K562 (cell line): ENCODE measurements around the gene PHKG1. TPM values are rescaled to one million over a fixed set of nuclear protein-coding genes. Genes with fewer than 3 reads are reported as not detected.

Experiments
- BRD9 ChIP-seq: fragments of 450-650 bp; IDR thresholded peaks from 2 replicates; pipeline ENCODE4 v1.6.1; 2018; ENCODE audit warnings: low read depth; ENCODE audit not compliant: partially characterized antibody
- CBX3 ChIP-seq, 2 experiments: IDR thresholded peaks; 1 replicate in 1 of 2; 2 replicates in 1 of 2; pipeline ENCODE4 v1.6.1; 2012; ENCODE audit warnings: inconsistent platforms in 2 of 2, low read length in 2 of 2, borderline replicate concordance in 1 of 2, control low read depth in 1 of 2
- CREB3L1 ChIP-seq: fragments of 450-650 bp; IDR thresholded peaks from 2 replicates; pipeline ENCODE4 v1.6.1; 2014; ENCODE audit warnings: low read depth, mild to moderate bottlenecking, moderate library complexity, borderline replicate concordance
- ESRRB ChIP-seq: fragments of 250-450 bp; sonication (Bioruptor Pico); IDR thresholded peaks from 2 replicates; pipeline ENCODE4 v1.5.0; 2020; ENCODE audit warnings: mild to moderate bottlenecking, moderate library complexity, borderline replicate concordance
- FOXK2 ChIP-seq, 2 experiments: fragments of 450-650 bp; IDR thresholded peaks in 1 of 2; conservative IDR thresholded peaks in 1 of 2; 2 replicates each; pipeline ENCODE4 v1.6.1; 2016; ENCODE audit warnings: low read depth in 2 of 2, mild to moderate bottlenecking in 1 of 2
- HNRNPLL ChIP-seq: fragments of 200-400 bp; formaldehyde crosslinking; IDR thresholded peaks from 2 replicates; pipeline ENCODE4 v1.6.1; 2017; ENCODE audit warnings: low read length, low read depth, mild to moderate bottlenecking; ENCODE audit not compliant: poor library complexity, severe bottlenecking
- KDM4B ChIP-seq, 2 experiments: fragments of 450-650 bp in 1 of 2; sonication (generic) in 1 of 2; IDR thresholded peaks; 2 replicates each; pipeline ENCODE4 v1.6.1; 2016 to 2017; ENCODE audit warnings: borderline replicate concordance in 2 of 2, antibody characterized with exemption in 1 of 2, low read depth in 1 of 2, mild to moderate bottlenecking in 1 of 2
- MBD2 ChIP-seq: sonication (generic); IDR thresholded peaks from 2 replicates; pipeline ENCODE4 v1.6.1; 2016; ENCODE audit warnings: low read depth, borderline replicate concordance
- MTA3 ChIP-seq: fragments of 450-650 bp; formaldehyde crosslinking; IDR thresholded peaks from 2 replicates; pipeline ENCODE4 v1.6.1; 2017; ENCODE audit warnings: mild to moderate bottlenecking, borderline replicate concordance
- NFRKB ChIP-seq: fragments of 450-650 bp; IDR thresholded peaks from 2 replicates; pipeline ENCODE4 v1.6.1; 2016; ENCODE audit warnings: low read depth
- NR2C1 ChIP-seq, 2 experiments: fragments of 450-650 bp; IDR thresholded peaks; 2 replicates each; pipeline ENCODE4 v1.6.1; 2017; ENCODE audit warnings: mild to moderate bottlenecking in 2 of 2, antibody characterized with exemption in 1 of 2, inconsistent platforms in 1 of 2, missing compliant biosample characterization in 1 of 2, missing genetic modification characterization in 1 of 2
- RUNX1 ChIP-seq: sonication (generic); IDR thresholded peaks from 2 replicates; pipeline ENCODE4 v1.6.1; 2016; ENCODE audit warnings: antibody characterized with exemption, low read depth
- TFAP4 ChIP-seq: sonication (generic); formaldehyde crosslinking; IDR thresholded peaks from 2 replicates; pipeline ENCODE4 v1.8.0; 2022; ENCODE audit warnings: missing genetic modification reagents, mild to moderate bottlenecking, moderate library complexity, borderline replicate concordance
- TSHZ1 ChIP-seq: fragments of 250-450 bp; sonication (Bioruptor Pico); IDR thresholded peaks from 2 replicates; pipeline ENCODE4 v1.4.0; 2020; ENCODE audit warnings: mild to moderate bottlenecking, moderate library complexity
- ZNF384 ChIP-seq: IDR thresholded peaks from 2 replicates; pipeline ENCODE4 v1.6.1; 2012; ENCODE audit warnings: low read depth, low read length, improper control_type of control experiment
- ZNF830 ChIP-seq: fragments of 250-450 bp; sonication (Bioruptor Pico); IDR thresholded peaks from 2 replicates; pipeline ENCODE4 v1.5.0; 2021; ENCODE audit warnings: mild to moderate bottlenecking
- polyA plus RNA-seq, 8 experiments: library from polyadenylated mRNA; depleted of rRNA in 4 of 8; stranded (reverse) in 5 of 8; unstranded in 3 of 8; fragments of >200 nt; fragmentation: Nextera tagmentation in 2 of 8; fragmentation: Illumina TruSeq in 1 of 8; extraction: Ambion mirVana in 2 of 8; extraction: Trizol in 1 of 8; gene quantifications; 2 replicates each; pipeline versions ENCODE4 v1.2.1 to v1.2.3, GENCODE V29; 2011 to 2014; ENCODE audit warnings: inconsistent platforms in 1 of 8, missing spikeins in 1 of 8
- total RNA-seq, 7 experiments: library from RNA; depleted of rRNA in 6 of 7; stranded (reverse); fragments of >200 nt in 6 of 7; fragmentation: Illumina TruSeq in 2 of 7; extraction: Trizol in 2 of 7; gene quantifications; 2 replicates each; pipeline versions ENCODE4 v1.2.1 to v1.2.3, GENCODE V29; 2011 to 2021; ENCODE audit warnings: low replicate concordance in 1 of 7

The PHKG1 gene
- total and polyA plus RNA-seq, 9 of the 15 experiments (the other 6 are each of a cell fraction or from before 2014, with no cell fraction given), result 0.10 to 0.83 (median 0.46) TPM

- TF ChIP-seq TSHZ1 (CRISPR knock-in tag), result no peak
- TF ChIP-seq NFRKB, result peak; percentile 72; the same call in 1 of the 2 replicates
- TF ChIP-seq ZNF384, result peak; percentile 33; the same call in 1 of the 2 replicates
- peak in 1 of 2 experiments; percentile 37; a peak in 2 of 4 replicates for TF ChIP-seq FOXK2 (conservative IDR thresholded peaks at IDR 0.05 in 1 of 2, IDR thresholded peaks at IDR 0.05 in 1 of 2; ENCODE audit: low read depth in 2 of 2)
- peak; percentile 84; the same call in 1 of the 2 replicates for TF ChIP-seq CREB3L1
- TF ChIP-seq KDM4B (IDR thresholded peaks at IDR 0.05; ENCODE audit: borderline replicate concordance in 2 of 2, low read depth in 1 of 2), result peak in 1 of 2 experiments; percentile 77; a peak in 1 of 4 replicates
- no peak for TF ChIP-seq RUNX1
- TF ChIP-seq ESRRB (CRISPR knock-in tag), result no peak
- peak; percentile 79 for TF ChIP-seq TFAP4 (CRISPR knock-in tag)
- TF ChIP-seq BRD9, result peak; percentile 22
- peak; percentile 74 for TF ChIP-seq HNRNPLL
- peak; percentile 83 for TF ChIP-seq NR2C1 (IDR thresholded peaks at IDR 0.05)
- peak; percentile 88 for TF ChIP-seq NR2C1 (tag; IDR thresholded peaks at IDR 0.05)
- TF ChIP-seq CBX3 (IDR thresholded peaks at IDR 0.05; ENCODE audit: borderline replicate concordance in 1 of 2, low read length in 2 of 2), result peak in 1 of 2 experiments; percentile 77; a peak in 2 of 3 replicates
- peak; percentile 89 for TF ChIP-seq MTA3
- TF ChIP-seq ZNF830 (CRISPR knock-in tag), result 0 out of 2 replicates have a peak, but pooled peaks have one; percentile 43
- peak; percentile 90 for TF ChIP-seq MBD2
Observed at GRCh38 chr7:56106108-56107073, 13.6 kb upstream of the PHKG1 start, which contains the start of gene CHCHD2 (continued).
